NCI-H146 (cell line): ENCODE data around the gene KRTAP1-3.

Source experiments
- DNase-seq: peaks from one replicate; lab custom pipeline; 2025; lab: John Stamatoyannopoulos, UW

Gene KRTAP1-3

DNA sequence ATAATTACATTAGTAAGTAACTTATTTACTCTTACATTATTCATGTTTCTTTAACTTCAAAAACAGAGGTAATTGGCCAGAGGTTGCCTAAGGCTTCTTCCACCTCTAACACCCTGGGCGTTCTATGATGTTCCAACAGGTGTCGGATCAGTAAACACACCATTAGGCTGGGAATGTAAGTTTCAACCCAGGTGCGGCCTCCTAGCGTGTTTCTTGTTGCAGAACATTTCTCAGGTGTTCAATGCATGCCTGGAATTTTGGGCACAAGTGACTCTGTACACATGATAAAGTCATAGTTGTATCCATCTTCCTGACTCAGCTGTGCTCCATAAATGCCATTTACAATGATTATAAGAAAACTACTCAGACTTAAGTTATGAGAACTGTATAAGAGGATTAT, 19.4 kb upstream of the KRTAP1-3 start:
- DNase-seq = no peak

GRCh38 chr17:41052566-41052965, 17.9 kb upstream of the KRTAP1-3 start:
- no peak for DNase-seq

GRCh38 chr17:41049110-41049509, 14.4 kb upstream of the KRTAP1-3 start:
- no peak for DNase-seq

- DNase-seq = no peak
Measured at GRCh38 chr17:41048441-41048840, 13.8 kb upstream of the KRTAP1-3 start.

- peak; percentile 47 for DNase-seq
Measured at GRCh38 chr17:41046735-41047465, 12.2 kb upstream of the KRTAP1-3 start, which contains the start of gene KRTAP2-1. KRTAP2-1 (minus strand) TSS chr17:41047316; CDS start chr17:41047267, 49 bp downstream.

- no peak for DNase-seq
Measured at GRCh38 chr17:41042953-41043352, 8.3 kb upstream of the KRTAP1-3 start.

GRCh38 chr17:41040783-41041571, 6.3 kb upstream of the KRTAP1-3 start, which contains the start of gene KRTAP1-1:
KRTAP1-1 (minus strand) TSS chr17:41041450; CDS start chr17:41041397, 53 bp downstream.
- DNase-seq = peak; percentile 60

DNA sequence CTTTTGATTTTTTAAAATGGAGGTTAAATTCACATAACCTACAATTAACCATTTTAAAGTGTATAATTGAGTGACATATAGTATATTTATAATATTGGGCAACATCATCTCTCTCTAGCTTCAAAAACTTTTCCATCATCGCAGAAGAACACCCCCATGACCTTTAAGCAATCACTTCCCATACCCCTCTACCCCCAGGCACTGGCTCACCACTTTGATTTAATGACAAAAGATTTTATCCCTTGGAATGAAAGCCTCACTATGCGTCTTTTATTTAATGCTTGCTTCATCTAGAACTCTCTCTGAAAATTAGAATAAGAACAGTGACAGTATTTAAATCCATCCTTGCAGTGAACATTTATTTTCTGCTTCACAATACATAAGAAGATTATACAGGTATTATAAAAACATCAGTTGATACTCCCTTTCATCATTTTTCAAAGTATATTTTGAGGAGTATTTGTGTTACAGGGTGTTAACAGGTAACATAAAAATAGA, 3.2 kb upstream of the KRTAP1-3 start:
- DNase-seq = no peak

DNA sequence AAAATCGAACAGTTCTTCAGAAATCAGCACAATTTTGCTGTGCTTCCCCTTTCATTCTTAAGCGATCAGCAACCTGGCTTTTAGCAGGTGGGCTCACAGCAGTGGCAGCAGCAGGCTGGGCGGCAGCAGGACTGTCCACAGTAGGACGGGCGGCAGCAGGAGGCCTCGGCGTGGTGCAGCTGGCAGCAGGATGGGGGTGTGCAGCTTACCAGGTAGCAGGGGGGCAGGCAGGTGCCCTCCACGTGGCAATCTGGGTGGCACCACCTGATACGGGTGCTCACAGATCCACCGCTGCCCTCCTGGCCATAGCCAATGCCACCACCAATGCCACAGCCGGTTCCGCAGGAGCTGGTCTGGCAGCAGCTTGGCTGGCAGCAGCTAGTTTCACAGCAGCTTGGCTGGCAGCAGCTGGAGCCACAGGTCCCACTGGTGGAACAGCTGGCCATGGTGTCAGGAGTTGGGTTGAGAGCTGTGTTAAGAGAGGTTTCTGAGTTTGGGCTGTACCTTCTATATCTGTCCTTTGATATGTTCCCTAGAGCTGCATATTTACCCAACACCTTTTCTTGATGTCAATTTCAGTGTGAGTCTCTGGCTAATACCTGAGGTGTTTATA, 4.9 kb downstream of the KRTAP1-3 start, which contains the start of gene KRTAP1-4:
Gene KRTAP1-4, minus strand, starts transcription at position 563 of the 613 bp plus-strand sequence. Its CDS starts 117 bp downstream, at position 446.
- DNase-seq = peak; percentile 39

DNA sequence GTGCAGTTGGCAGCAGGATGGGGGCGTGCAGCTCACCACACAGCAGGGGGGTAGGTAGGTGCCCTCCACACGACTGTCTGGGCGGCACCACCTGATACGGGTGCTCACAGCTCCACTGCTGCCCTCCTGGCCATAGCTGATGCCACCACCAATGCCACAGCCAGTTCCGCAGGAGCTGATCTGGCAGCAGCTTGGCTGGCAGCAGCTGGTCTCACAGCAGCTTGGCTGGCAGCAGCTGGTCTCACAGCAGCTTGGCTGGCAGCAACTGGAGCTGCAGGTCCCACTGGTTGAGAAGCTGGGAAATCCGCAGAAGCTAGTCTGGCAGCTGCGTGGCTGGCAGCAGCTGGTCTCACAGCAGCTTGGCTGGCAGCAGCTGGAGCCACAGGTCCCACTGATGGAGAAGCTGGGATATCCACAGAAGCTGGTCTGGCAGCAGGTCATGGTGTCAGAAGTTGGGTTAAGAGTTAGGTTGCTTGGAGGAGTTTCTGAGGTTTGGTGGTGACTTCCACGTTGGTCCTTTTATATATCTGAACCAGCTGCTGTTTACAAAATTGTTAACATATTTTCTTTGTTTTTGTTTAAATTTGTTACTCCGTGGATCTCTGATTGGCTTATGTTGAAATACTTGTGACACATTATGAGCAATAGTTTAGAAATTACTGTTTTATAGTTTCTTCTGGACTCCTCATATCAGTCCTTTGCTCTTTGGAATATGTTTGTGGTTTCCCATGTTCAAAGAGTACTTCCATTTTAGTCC, 7.8 kb downstream of the KRTAP1-3 start, which contains the start of gene KRTAP1-5:
Gene KRTAP1-5, minus strand, starts transcription at position 494 of the 757 bp plus-strand sequence. Its CDS starts 53 bp downstream, at position 441.
- peak; percentile 12 for DNase-seq

DNA sequence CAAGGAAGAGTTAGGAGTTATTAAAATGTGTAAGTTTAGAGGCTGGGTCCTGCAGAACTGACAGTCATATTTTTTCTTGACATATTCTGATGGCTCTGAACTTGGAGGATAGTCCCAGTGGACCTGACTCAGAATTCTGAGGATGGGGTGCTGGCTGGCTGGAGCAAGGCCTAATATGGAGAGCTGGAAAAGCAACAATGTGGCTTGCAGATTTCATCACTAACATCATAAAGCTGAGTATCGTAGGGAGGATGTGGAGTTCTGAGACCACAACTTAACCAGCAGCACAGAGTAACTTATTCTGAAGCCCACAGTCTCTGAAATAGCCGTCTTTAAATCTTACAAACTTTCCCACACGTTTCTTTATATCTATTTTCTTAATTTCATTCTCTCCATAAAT, 10.0 kb downstream of the KRTAP1-3 start:
- no peak for DNase-seq

DNA sequence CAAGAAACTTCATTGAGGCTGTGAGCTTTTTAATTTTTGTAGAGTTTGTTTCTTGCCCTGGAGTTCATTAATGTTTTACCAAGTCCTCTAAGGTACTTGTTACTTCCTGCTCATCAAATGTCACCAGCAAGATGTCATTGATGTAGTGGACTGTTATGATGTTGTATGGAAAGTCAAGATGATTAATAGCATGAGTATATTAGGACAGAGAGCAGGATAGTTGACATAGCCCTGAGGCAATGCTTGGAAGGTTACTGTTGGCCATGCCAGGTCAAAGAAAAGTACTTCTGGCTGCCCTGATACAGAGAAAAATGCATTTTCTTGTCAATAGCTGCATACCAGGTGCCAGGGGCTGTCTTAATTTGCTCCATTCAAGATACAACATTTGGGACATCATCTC, 14.3 kb downstream of the KRTAP1-3 start:
- DNase-seq = peak; percentile 86

DNA sequence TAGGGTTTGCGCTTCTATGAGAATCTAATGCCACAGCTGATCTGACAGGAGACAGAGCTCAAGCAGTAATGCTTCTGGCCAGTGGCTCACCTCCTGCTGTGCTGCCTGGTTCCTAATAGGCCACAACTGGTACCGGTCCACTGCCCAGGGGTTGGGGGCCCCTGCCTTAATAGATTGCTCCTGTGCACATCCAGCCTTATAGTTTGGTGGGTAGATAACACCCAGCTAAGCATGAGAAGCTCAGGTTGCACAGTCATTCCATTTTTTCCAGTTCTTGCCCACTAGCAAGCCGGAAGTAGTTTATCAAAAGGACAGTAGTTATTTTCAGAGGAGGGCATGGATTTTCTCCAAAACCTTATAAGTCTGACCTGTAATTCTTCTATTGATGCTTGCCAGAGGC, 15.3 kb downstream of the KRTAP1-3 start:
- no peak for DNase-seq

- DNase-seq = no peak
Measured at GRCh38 chr17:41018541-41018940, 16.1 kb downstream of the KRTAP1-3 start.

DNA sequence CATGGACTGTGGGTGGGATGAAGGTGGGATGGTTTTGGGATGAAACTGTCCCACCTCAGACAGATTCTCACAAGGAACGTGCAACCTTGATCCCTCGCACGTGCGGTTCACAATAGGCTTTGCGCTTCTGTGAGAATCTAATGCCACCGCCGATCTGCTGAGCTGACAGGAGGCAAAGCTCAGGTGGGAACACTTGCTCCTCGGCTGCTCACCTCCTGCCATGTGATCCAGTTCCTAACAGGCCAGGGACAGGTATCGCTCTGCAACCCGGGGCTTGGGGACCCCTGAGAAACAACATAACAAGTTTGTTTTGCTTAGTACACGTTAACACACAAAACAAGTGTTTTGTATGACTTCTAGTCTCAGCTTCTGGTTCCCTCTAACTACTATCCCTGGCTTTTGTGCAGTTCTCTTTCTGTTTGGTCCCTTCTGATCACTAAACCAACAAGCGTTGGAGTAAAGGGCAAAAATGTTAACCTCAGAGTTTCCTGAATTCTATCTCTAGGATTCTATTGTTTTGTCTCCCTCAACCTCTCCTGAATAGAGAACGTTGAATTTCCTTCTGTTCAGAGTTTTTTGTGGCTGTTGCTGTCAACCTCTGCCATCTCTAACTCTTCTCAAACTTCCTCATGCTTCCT, 18.0 kb downstream of the KRTAP1-3 start:
- no peak for DNase-seq

DNA sequence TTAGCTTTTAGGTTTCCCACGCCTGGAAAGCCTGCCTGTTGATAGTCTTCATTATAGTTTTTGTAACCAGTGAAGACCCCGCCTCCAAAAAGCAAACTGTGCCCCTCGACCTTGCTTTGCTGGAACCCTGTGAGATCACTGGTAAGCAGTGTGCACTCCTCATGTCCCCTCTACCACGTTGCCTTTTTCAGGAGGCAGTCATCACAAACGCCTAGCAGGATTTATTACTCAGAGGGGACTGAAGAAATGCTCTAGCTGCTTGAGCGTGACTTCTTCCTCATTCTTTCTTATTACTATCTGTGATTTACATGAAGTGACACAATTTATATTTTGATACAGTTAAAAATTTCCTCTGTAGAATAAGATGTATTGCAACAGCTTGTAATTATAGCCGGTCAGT, 19.2 kb downstream of the KRTAP1-3 start:
- no peak for DNase-seq

- DNase-seq = peak; percentile 25
Measured at GRCh38 chr17:41013606-41014005, 21.1 kb downstream of the KRTAP1-3 start.

- DNase-seq = no peak
Measured at GRCh38 chr17:41013181-41013580, 21.5 kb downstream of the KRTAP1-3 start.

- DNase-seq = peak; percentile 17
Measured at GRCh38 chr17:41012326-41013120, 22.2 kb downstream of the KRTAP1-3 start.

GRCh38 chr17:41010441-41010840, 24.2 kb downstream of the KRTAP1-3 start:
- DNase-seq = no peak
